OCI-LY1 (cell line): ENCODE results near the gene SPECC1L.

ENCODE experiments used
- CTCF ChIP-seq: fragments of 200-600 bp; sonication (generic), shearing (Covaris generic); IDR thresholded peaks from 2 replicates; pipeline ENCODE4 v1.5.1; 2017; ENCODE audit warnings: mild to moderate bottlenecking, antibody characterized with exemption, low read length, moderate library complexity, mixed read lengths
- EZH2 ChIP-seq: fragments of 200-600 bp; sonication (generic), shearing (Covaris generic); IDR thresholded peaks from 2 replicates; pipeline ENCODE4 v1.8.0; 2017; ENCODE audit warnings: borderline replicate concordance, mixed run types, mild to moderate bottlenecking, antibody characterized with exemption, low read length, moderate library complexity, mixed read lengths

- TF ChIP-seq CTCF (no peak), EZH2 (no peak)
Measured at GRCh38 chr22:24405631-24406321, 135.1 kb downstream of the SPECC1L start.
